NCI-H748 (cell line): Measurements from ENCODE around the gene NUTM2A.
"Not testable (repeated sequence)": the region's sequence is repeated elsewhere in the genome, so short reads cannot be mapped to it uniquely, and the experiment has no call there.

Experiments used
- DNase-seq: peaks from one replicate; lab custom pipeline; 2025; ENCODE audit not compliant: unreplicated experiment; lab: John Stamatoyannopoulos, UW

NUTM2A gene

DNA sequence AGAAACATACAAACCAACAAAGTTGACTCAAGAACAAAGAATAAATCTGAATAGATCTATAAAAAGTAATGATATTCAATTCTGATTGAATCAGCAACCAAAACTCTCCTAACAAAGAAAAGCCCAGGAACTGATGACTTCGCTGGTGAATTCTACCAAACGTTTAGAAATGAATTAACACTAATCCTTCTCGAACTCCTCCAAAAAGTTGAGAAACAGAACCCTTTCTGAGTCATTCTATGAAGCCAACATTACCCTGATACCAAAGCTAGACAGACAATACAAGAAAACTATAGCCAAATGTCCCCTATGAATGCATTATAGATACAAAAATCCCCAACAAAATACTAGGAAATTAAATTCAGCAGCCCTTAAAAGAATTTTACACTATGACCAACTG, 16.9 kb downstream of the NUTM2A start:
- DNase-seq: not testable (repeated sequence)

DNA sequence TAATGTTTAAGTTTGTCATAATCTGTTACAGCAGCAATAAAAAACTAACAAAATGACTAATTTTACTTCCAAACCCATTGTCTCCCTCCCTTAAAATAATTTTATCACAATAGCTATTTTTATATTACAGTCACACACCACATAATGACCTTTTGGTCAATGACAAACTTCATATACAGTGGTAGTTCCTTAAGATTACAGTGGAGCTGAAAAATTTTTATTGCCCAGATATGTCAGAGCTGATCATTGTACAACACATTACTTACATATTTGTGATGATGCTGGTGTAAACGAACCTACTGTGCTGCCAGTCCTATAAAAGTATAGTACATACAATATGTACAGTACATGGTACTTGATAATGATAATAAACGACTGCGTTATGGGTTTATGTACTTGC, 22.1 kb downstream of the NUTM2A start:
- DNase-seq: not testable (repeated sequence)

GRCh38 chr10:87248818-87249353, 23.6 kb downstream of the NUTM2A start:
- peak; percentile 1 for DNase-seq

DNA sequence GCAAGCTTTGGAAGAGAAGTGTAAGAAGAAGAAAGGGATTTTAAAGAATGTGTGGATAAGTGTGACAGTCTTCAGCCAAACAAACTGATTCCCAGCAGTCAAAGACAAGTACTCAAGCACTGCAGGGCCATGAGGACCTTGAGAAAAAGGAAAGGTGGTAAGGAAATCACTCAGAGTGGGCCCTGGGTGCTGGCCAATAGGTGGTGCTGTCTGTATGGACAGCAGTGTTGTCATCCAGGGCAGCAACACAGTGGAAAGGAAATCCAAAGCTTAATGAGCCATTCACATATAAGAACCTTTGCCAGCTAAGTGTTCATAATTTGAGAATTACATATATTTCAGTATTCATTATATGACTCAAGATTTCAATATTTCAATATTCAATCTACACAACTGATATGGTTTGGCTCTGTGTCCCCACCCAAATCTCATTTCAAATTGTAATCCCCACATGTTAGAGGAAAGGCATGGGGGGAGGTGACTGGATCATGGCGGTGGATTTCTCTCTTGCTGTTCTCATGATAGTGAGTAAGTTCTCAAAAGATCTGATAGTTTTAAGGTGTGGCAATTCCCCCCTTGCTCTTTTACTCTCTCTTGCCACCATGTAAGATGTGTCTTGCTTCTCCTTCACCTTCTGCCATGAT, 55.6 kb downstream of the NUTM2A start:
- not testable (repeated sequence) for DNase-seq
